CD4-positive, alpha-beta T cell (primary cell): ENCODE results near the gene SETBP1. TPM values are rescaled to one million over a fixed set of nuclear protein-coding genes. Genes with fewer than 3 reads are reported as not detected.

Experiments
- ATAC-seq: fragments of 200-7000 bp; cut with Tn5 transposase; one replicate; pipeline ENCODE4 v1.10.0; 2022; ENCODE audit warnings: mild to moderate bottlenecking; ENCODE audit not compliant: poor library complexity
- CTCF ChIA-PET: fragments of 350-600 bp; sonication (Branson Sonifier 250); formaldehyde crosslinking; loops from one replicate; lab custom pipeline; 2021; ENCODE audit warnings: antibody characterized with exemption, inconsistent platforms; lab: Charles Lee
- POLR2A ChIA-PET: fragments of 350-600 bp; sonication (Branson Sonifier 250); formaldehyde crosslinking; loops from one replicate; lab custom pipeline; 2021; ENCODE audit warnings: antibody characterized with exemption, inconsistent platforms; lab: Charles Lee
- DNase-seq, 14 experiments: peaks; one replicate each; pipeline ENCODE4 v3.0.0-alpha.2; 2013 to 2020; ENCODE audit warnings: mixed read lengths in 2 of 14
- H3K27ac ChIP-seq, 2 donors: one replicate each; pipeline versions ENCODE4 v1.5.1 to v1.7.0; 2013; ENCODE audit warnings: low read length in 2 of 2, low read depth in 1 of 2, mild to moderate bottlenecking in 1 of 2
- H3K27me3 ChIP-seq, 2 experiments: 1 replicate in 1 of 2; 2 replicates in 1 of 2; pipeline versions ENCODE4 v1.6.1 to v1.7.0; 2013; ENCODE audit warnings: low read length in 2 of 2, control low read depth in 1 of 2, mild to moderate bottlenecking in 1 of 2, moderate library complexity in 1 of 2; ENCODE audit not compliant: insufficient read depth in 2 of 2, control insufficient read depth in 1 of 2
- H3K36me3 ChIP-seq: one replicate; pipeline ENCODE4 v1.6.1; 2013; ENCODE audit warnings: low read length, control low read depth; ENCODE audit not compliant: insufficient read depth
- H3K4me1 ChIP-seq: one replicate; pipeline ENCODE4 v1.6.1; 2013; ENCODE audit warnings: low read length, control low read depth; ENCODE audit not compliant: insufficient read depth
- H3K4me3 ChIP-seq: one replicate; pipeline ENCODE4 v1.5.1; 2013; ENCODE audit warnings: mild to moderate bottlenecking, low read length, moderate library complexity
- H3K9me3 ChIP-seq, 2 experiments: 1 replicate in 1 of 2; 2 replicates in 1 of 2; pipeline versions ENCODE4 v1.6.1 to v1.7.0; 2013; ENCODE audit warnings: low read length in 2 of 2, mild to moderate bottlenecking in 2 of 2, control low read depth in 1 of 2, moderate library complexity in 1 of 2; ENCODE audit not compliant: control insufficient read depth in 1 of 2, insufficient read depth in 1 of 2
- H3K27ac Mint-ChIP-seq: one replicate; pipeline ENCODE4 v1.8.0; 2020; ENCODE audit warnings: mixed read lengths
- H3K27me3 Mint-ChIP-seq: one replicate; pipeline ENCODE4 v1.8.0; 2021; ENCODE audit warnings: mixed read lengths
- H3K36me3 Mint-ChIP-seq: one replicate; pipeline ENCODE4 v1.8.0; 2021; ENCODE audit warnings: low read depth, mixed read lengths
- H3K4me1 Mint-ChIP-seq: one replicate; pipeline ENCODE4 v1.8.0; 2021; ENCODE audit warnings: low read depth, mixed read lengths
- H3K4me3 Mint-ChIP-seq: one replicate; pipeline ENCODE4 v1.8.0; 2020; ENCODE audit warnings: mild to moderate bottlenecking, mixed read lengths
- H3K9me3 Mint-ChIP-seq: one replicate; pipeline ENCODE4 v1.8.0; 2020; ENCODE audit warnings: mixed read lengths
- CTCF ChIP-seq: fragments of 200-600 bp; IDR thresholded peaks from one replicate; pipeline ENCODE4 v1.8.0; 2022; ENCODE audit warnings: antibody characterized with exemption, mild to moderate bottlenecking
- intact Hi-C, 2 experiments: fragments of 100-400 bp; cut with DNase I in 1 of 2; cut with micrococcal nuclease in 1 of 2; formaldehyde crosslinking; loops; one replicate each; pipeline versions ENCODE4 v1.15.1 to v1.9.0; 2023 to 2025; cut with DNase I, micrococcal nuclease
- total RNA-seq, 174 experiments: library from RNA in 2 of 174; stranded (reverse) in 2 of 174; gene quantifications; one replicate each; pipeline ENCODE4 v1.2.3 and lab custom pipeline; 2021 to 2026

SETBP1 gene
- total RNA-seq, 2 experiments from 2014 or later, result 0.25 to 0.41 TPM

- ChIA-PET POLR2A (no interaction called here), CTCF (no interaction called here)
- no peaks in the 10 kb centered on the region for H3K4me1 Mint-ChIP-seq
- H3K4me3 Mint-ChIP-seq, result no peak overlapping the region
- no peak overlapping the region for H3K4me3 ChIP-seq
- no peaks in the 10 kb centered on the region for H3K9me3 ChIP-seq
- H3K27me3 ChIP-seq, result no peaks in the 10 kb centered on the region
- ATAC-seq (no peak), DNase-seq (no peak)
- no peaks in the 10 kb centered on the region for H3K9me3 Mint-ChIP-seq
- no peak for TF ChIP-seq CTCF
- H3K27me3 Mint-ChIP-seq, result no peaks in the 10 kb centered on the region
- intact Hi-C loops, result no loop called here
- no peak overlapping the region for H3K27ac ChIP-seq
- H3K36me3 ChIP-seq, result no peaks in the 10 kb centered on the region
- H3K27ac Mint-ChIP-seq, result no peak overlapping the region
- no peaks in the 10 kb centered on the region for H3K4me1 ChIP-seq
- no peaks in the 10 kb centered on the region for H3K36me3 Mint-ChIP-seq
Observed at GRCh38 chr18:44900627-44901026, 219.9 kb downstream of the SETBP1 start.

- H3K36me3 ChIP-seq, result no peaks in the 10 kb centered on the region
- Mint-ChIP-seq H3K4me3 (no peak overlapping the region), H3K27ac (no peak overlapping the region), H3K36me3 (no peaks in the 10 kb centered on the region), H3K27me3 (no peaks in the 10 kb centered on the region), H3K4me1 (no peaks in the 10 kb centered on the region), H3K9me3 (no peaks in the 10 kb centered on the region)
- ATAC-seq (no peak), DNase-seq (no peak)
- ChIA-PET POLR2A (no interaction called here), CTCF (no interaction called here)
- no peaks in the 10 kb centered on the region for H3K9me3 ChIP-seq
- intact Hi-C loops, result no loop called here
- no peak overlapping the region for H3K4me3 ChIP-seq
- H3K27ac ChIP-seq, result no peak overlapping the region
- no peaks in the 10 kb centered on the region for H3K4me1 ChIP-seq
- no peaks in the 10 kb centered on the region for H3K27me3 ChIP-seq
- no peak for TF ChIP-seq CTCF
Observed at GRCh38 chr18:44901283-44901682, 220.6 kb downstream of the SETBP1 start.

GRCh38 chr18:44903327-44903726, 222.6 kb downstream of the SETBP1 start:
- intact Hi-C loops, result no loop called here
- H3K4me3 ChIP-seq, result no peak overlapping the region
- POLR2A ChIA-PET, result no interaction called here
- H3K36me3 ChIP-seq, result no peaks in the 10 kb centered on the region
- Mint-ChIP-seq H3K9me3 (no peaks in the 10 kb centered on the region), H3K4me1 (no peaks in the 10 kb centered on the region), H3K27me3 (no peaks in the 10 kb centered on the region), H3K36me3 (no peaks in the 10 kb centered on the region), H3K27ac (no peak overlapping the region), H3K4me3 (no peak overlapping the region)
- CTCF ChIA-PET, result no interaction called here
- H3K27me3 ChIP-seq, result no peaks in the 10 kb centered on the region
- DNase-seq (no peak), ATAC-seq (no peak)
- no peaks in the 10 kb centered on the region for H3K4me1 ChIP-seq
- no peak for TF ChIP-seq CTCF
- no peaks in the 10 kb centered on the region for H3K9me3 ChIP-seq
- no peak overlapping the region for H3K27ac ChIP-seq
